Measurements from ENCODE around the gene ZDHHC6. TPM values are rescaled to one million over a fixed set of nuclear protein-coding genes. Genes with fewer than 3 reads are reported as not detected.

Gene ZDHHC6
- polyA plus RNA-seq, 2 of the 4 experiments (the other 2 are of a cell fraction), result 37.2 to 57.0 TPM

- TF ChIP-seq, protein P1, sequence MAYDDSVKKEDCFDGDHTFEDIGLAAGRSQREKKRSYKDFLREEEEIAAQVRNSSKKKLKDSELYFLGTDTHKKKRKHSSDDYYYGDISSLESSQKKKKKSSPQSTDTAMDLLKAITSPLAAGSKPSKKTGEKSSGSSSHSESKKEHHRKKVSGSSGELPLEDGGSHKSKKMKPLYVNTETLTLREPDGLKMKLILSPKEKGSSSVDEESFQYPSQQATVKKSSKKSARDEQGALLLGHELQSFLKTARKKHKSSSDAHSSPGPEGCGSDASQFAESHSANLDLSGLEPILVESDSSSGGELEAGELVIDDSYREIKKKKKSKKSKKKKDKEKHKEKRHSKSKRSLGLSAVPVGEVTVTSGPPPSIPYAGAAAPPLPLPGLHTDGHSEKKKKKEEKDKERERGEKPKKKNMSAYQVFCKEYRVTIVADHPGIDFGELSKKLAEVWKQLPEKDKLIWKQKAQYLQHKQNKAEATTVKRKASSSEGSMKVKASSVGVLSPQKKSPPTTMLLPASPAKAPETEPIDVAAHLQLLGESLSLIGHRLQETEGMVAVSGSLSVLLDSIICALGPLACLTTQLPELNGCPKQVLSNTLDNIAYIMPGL (CRISPR knock-in tag; IDR thresholded peaks at IDR 0.05; ENCODE audit: borderline replicate concordance), result no peak
- TF ChIP-seq HEYL (CRISPR knock-in tag; IDR thresholded peaks at IDR 0.05) (no peak), PHF8 (IDR thresholded peaks at IDR 0.05; ENCODE audit: borderline replicate concordance, low read depth) (no peak)
These were observed 52.2 kb downstream of the ZDHHC6 start (continued) for GRCh38 chr10:112394475-112394875.

GRCh38 chr10:112393827-112394226, 52.9 kb downstream of the ZDHHC6 start:
- Histone ChIP-seq H3K4me2 (no peak overlapping the region), H3K4me1 (peaks cover 3% of the 10 kb centered on the region; the same call in 1 of the 3 replicates), H3K9me3 (no peaks in the 10 kb centered on the region), H3K27ac (no peak overlapping the region), H3K4me3 (no peak overlapping the region)
- TF ChIP-seq SREBF2 (IDR thresholded peaks at IDR 0.05), result no peak
- TF ChIP-seq FOSL2 (IDR thresholded peaks at IDR 0.05), result no peak
- TF ChIP-seq FOSL2 (CRISPR knock-in tag; IDR thresholded peaks at IDR 0.05), result no peak
- no peak for TF ChIP-seq RARB (CRISPR knock-in tag; IDR thresholded peaks at IDR 0.05)
- no peak for TF ChIP-seq EHF (CRISPR knock-in tag; IDR thresholded peaks at IDR 0.05)
- TF ChIP-seq, protein P2, sequence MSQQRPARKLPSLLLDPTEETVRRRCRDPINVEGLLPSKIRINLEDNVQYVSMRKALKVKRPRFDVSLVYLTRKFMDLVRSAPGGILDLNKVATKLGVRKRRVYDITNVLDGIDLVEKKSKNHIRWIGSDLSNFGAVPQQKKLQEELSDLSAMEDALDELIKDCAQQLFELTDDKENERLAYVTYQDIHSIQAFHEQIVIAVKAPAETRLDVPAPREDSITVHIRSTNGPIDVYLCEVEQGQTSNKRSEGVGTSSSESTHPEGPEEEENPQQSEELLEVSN (IDR thresholded peaks at IDR 0.05; ENCODE audit: borderline replicate concordance, low read depth), result no peak
- TF ChIP-seq NPAS2 (CRISPR knock-in tag; IDR thresholded peaks at IDR 0.05; ENCODE audit: borderline replicate concordance), result no peak
- TF ChIP-seq HOXB5 (CRISPR knock-in tag; IDR thresholded peaks at IDR 0.05), result no peak
- TF ChIP-seq POLR2AphosphoS2 (conservative IDR thresholded peaks at IDR 0.05; ENCODE audit: low read length), result no peak
- TF ChIP-seq RCOR1 (IDR thresholded peaks at IDR 0.05; ENCODE audit: low read depth, low read length), result no peak
- TF ChIP-seq MYC (IDR thresholded peaks at IDR 0.05; ENCODE audit: borderline replicate concordance, low read length), result no peak
- no peak for TF ChIP-seq ATOH8 (CRISPR knock-in tag; IDR thresholded peaks at IDR 0.05; ENCODE audit: low read depth)
- no peak for TF ChIP-seq CBX8 (IDR thresholded peaks at IDR 0.05)
- no peak for TF ChIP-seq POLR2A (IDR thresholded peaks at IDR 0.05; ENCODE audit: low read length)
- TF ChIP-seq, protein P3, sequence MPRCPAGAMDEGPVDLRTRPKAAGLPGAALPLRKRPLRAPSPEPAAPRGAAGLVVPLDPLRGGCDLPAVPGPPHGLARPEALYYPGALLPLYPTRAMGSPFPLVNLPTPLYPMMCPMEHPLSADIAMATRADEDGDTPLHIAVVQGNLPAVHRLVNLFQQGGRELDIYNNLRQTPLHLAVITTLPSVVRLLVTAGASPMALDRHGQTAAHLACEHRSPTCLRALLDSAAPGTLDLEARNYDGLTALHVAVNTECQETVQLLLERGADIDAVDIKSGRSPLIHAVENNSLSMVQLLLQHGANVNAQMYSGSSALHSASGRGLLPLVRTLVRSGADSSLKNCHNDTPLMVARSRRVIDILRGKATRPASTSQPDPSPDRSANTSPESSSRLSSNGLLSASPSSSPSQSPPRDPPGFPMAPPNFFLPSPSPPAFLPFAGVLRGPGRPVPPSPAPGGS (IDR thresholded peaks at IDR 0.05), result no peak
- TF ChIP-seq SMC3 (IDR thresholded peaks at IDR 0.05), result no peak
- TF ChIP-seq, protein P4, sequence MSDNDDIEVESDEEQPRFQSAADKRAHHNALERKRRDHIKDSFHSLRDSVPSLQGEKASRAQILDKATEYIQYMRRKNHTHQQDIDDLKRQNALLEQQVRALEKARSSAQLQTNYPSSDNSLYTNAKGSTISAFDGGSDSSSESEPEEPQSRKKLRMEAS (IDR thresholded peaks at IDR 0.05), result no peak
- DNase-seq (ENCODE audit: low read depth in 1 of 2, low spot score in 1 of 2) (no peak), FAIRE-seq (no peak), ATAC-seq (no peak)
- 49% methylated on average over 2 of the region's 2 CpGs for WGBS (ENCODE audit: missing lambda C conversion rate)
- ChIA-PET POLR2A (no interaction called here), CTCF (no interaction called here)

DNA sequence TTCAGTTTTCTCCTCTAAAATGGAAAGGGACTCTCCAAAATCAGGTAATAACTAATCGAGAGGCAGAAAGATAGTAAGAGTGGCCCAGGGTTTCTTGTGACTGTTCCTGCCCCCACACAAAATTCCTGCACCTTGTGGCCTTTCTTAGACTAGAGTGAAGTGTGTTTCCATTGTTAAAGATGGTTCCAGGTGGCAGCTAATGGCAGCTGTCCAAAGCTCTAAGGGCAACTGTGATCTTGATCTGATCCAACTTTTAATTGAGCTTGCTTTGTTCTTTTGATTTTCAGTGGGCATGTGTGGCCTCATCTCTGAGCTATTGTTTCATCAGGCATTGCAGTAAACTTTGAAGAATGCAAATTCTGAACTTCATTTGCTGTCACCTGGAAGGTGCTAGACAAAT, 53.4 kb downstream of the ZDHHC6 start:
- DNase-seq (ENCODE audit: low read depth in 1 of 2, low spot score in 1 of 2) (no peak), FAIRE-seq (no peak), ATAC-seq (no peak)
- Histone ChIP-seq H3K4me3 (no peak overlapping the region), H3K27ac (no peak overlapping the region), H3K4me2 (no peak overlapping the region), H3K9me3 (no peaks in the 10 kb centered on the region), H3K4me1 (peaks cover 3% of the 10 kb centered on the region; the same call in 1 of the 3 replicates)
- TF ChIP-seq HDAC2 (IDR thresholded peaks at IDR 0.05) (no peak), FOSB (CRISPR knock-in tag; IDR thresholded peaks at IDR 0.05) (no peak), RARB (CRISPR knock-in tag; IDR thresholded peaks at IDR 0.05) (no peak), RFX5 (IDR thresholded peaks at IDR 0.05) (no peak), CHD4 (IDR thresholded peaks at IDR 0.05; ENCODE audit: borderline replicate concordance) (no peak), TFCP2L1 (CRISPR knock-in tag; IDR thresholded peaks at IDR 0.05) (no peak), EHF (CRISPR knock-in tag; IDR thresholded peaks at IDR 0.05) (no peak), ZC3H11A (IDR thresholded peaks at IDR 0.05) (no peak), USF2 (IDR thresholded peaks at IDR 0.05) (no peak), GATA3 (IDR thresholded peaks at IDR 0.05; ENCODE audit: borderline replicate concordance) (no peak), KDM5A (IDR thresholded peaks at IDR 0.05) (no peak), MAZ (IDR thresholded peaks at IDR 0.05; ENCODE audit: borderline replicate concordance, low read depth, low read length) (no peak), MYC (IDR thresholded peaks at IDR 0.05; ENCODE audit: borderline replicate concordance, low read length) (no peak)
- TF ChIP-seq, protein P2 (IDR thresholded peaks at IDR 0.05; ENCODE audit: borderline replicate concordance, low read depth), result no peak
- CTCF ChIA-PET, result no interaction called here
- POLR2A ChIA-PET, result no interaction called here
- 15% methylated on average over 1 of the region's 1 CpG for WGBS (ENCODE audit: missing lambda C conversion rate)
